ENCODE measurements around the gene SNX4.
"Not testable (repeated sequence)": the region's sequence is repeated elsewhere in the genome, so short reads cannot be mapped to it uniquely, and the experiment has no call there.

SNX4 gene

DNA sequence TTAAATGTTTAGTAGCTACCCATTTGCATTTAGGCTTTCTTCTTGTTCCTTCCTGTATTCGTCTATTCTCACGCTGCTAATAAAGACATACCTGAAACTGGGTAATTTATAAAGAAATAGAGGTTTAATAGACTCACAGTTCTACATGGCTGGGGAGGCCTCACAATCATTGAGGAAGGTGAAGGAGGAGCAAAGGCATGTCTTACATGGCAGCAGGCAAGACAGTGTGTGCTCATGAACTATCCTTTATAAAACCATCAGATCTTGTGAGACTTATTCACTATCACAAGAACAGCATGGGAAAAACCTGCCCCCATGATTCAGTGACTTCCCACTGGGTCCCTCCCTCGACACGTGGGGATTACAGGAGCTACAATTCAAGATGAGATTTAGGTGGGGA is 114.5 kb downstream of the SNX4 start:
- not testable (repeated sequence) for FAIRE-seq; DNase-seq (ENCODE audit: low spot score)

DNA sequence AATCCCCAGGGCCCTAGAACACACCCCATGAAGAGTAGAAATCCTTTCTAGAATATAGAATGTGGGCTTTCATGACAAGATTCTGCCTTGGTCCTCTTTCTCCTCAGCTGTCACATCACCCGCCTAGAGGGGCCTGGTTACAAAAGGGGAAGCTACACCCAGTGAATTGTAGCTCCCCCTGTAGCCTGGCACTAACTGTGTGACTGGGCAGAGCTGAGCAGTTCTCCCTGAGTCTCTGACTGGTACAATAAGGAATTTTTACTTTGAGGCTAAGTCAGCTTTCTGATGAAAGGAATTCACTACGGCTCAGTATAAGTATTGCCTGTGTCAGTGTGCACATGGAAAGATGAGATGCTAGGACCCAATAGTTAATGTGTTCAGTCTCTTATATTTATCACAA is 116.2 kb downstream of the SNX4 start:
- no peak for FAIRE-seq
- no peak for DNase-seq (ENCODE audit: low spot score)

DNA sequence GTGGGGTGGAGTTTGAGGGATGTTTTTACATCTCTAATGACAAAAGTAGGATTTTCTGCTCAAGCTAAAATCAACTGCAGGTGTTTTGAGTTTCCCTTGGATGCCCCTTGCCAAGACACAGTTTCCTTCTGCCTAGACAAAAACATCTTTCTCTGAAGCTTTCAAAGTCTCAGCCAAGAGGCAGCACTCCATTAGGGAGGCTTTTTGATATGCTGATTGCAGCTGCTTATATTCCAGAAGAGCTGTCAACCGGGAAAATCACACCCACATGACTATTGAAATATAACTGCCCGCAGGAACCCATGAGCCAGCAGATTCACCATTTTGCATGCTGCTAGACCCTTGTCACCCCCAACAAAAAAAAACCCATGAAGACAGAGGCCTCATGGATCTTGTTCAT is 117.4 kb downstream of the SNX4 start:
- FAIRE-seq (no peak), DNase-seq (ENCODE audit: low spot score) (no peak)

DNA sequence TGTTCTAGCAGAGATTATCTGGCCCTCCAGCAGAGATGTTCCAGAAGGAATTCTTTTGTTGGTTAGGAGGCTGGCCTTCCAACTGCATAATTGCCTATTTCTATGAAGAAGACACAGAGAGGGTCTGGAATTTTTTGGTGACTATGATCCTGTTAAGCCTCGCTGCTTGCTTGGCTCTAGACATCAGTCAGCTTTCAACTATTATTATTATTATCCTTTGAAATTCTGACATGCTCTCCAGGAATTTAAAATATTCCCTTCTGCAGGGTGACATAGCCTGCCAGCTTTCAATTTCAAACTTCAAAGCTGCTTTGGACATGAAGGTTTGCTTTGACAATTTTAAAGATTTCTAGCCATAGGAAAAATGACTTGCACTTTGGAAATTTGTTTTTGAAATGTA is 118.6 kb downstream of the SNX4 start:
- DNase-seq (ENCODE audit: low spot score) = peak; percentile 32
- FAIRE-seq = no peak

DNA sequence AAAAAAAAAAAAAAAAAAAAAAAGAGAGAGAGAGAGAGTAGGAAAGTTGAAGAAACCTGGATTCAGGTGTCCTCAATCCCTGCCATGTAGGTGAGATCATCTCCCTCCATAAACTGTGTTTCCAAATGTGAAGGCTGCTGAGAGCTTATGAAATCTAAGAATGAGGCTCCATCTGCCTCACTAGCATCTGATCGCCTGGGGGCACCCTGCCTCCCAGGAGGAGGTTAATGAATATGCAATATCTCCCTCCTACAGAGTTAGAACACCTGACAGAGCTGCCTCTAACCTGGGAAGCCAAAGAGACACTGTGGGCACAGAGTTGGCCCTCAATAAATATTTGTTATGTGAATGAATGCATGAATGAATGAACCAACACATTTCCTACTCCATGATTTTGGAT is 121.0 kb downstream of the SNX4 start:
- DNase-seq (ENCODE audit: low spot score) = no peak
- no peak for FAIRE-seq

Data from urothelium cell line (cell line).